H9 (cell line): ENCODE results near the gene TMEM52B. TPM values are rescaled to one million over a fixed set of nuclear protein-coding genes. Genes with fewer than 3 reads are reported as not detected.

ENCODE experiments used
- DNase-seq: peaks from one replicate; pipeline ENCODE4 v3.0.0-alpha.2; 2017
- H2AFZ ChIP-seq: one replicate; pipeline ENCODE4 v1.6.1; 2013; ENCODE audit warnings: mild to moderate bottlenecking, low read length, control low read depth, moderate library complexity
- H2AK5ac ChIP-seq: 2 replicates; pipeline ENCODE4 v1.6.1; 2013; ENCODE audit warnings: low read length, control low read depth, mixed read lengths; ENCODE audit not compliant: insufficient read length
- H2BK120ac ChIP-seq: one replicate; pipeline ENCODE4 v1.6.1; 2013; ENCODE audit warnings: low read depth, mild to moderate bottlenecking, low read length, control low read depth, inconsistent platforms; ENCODE audit not compliant: poor library complexity, severe bottlenecking
- H2BK12ac ChIP-seq: 2 replicates; pipeline ENCODE4 v1.6.1; 2013; ENCODE audit warnings: low read length, control low read depth, mixed read lengths, low read depth; ENCODE audit not compliant: insufficient read length
- H2BK15ac ChIP-seq: 2 replicates; pipeline ENCODE4 v1.6.1; 2013; ENCODE audit warnings: low read depth, low read length, control low read depth
- H2BK20ac ChIP-seq: one replicate; pipeline ENCODE4 v1.6.1; 2013; ENCODE audit warnings: low read depth, mild to moderate bottlenecking, low read length, control low read depth, inconsistent platforms; ENCODE audit not compliant: poor library complexity, severe bottlenecking
- H2BK5ac ChIP-seq: 2 replicates; pipeline ENCODE4 v1.6.1; 2013; ENCODE audit warnings: low read length, control low read depth, mixed read lengths; ENCODE audit not compliant: insufficient read length
- H3K14ac ChIP-seq: 2 replicates; pipeline ENCODE4 v1.6.1; 2013; ENCODE audit warnings: low read length, control low read depth; ENCODE audit not compliant: insufficient read depth
- H3K18ac ChIP-seq: 2 replicates; pipeline ENCODE4 v1.6.1; 2013; ENCODE audit warnings: low read depth, mild to moderate bottlenecking, mixed read lengths, low read length, control low read depth; ENCODE audit not compliant: insufficient read length
- H3K23ac ChIP-seq: 2 replicates; pipeline ENCODE4 v1.6.1; 2013; ENCODE audit warnings: low read length, control low read depth, mixed read lengths, low read depth; ENCODE audit not compliant: insufficient read length
- H3K23me2 ChIP-seq: 2 replicates; pipeline ENCODE4 v1.6.1; 2013; ENCODE audit warnings: low read depth, mild to moderate bottlenecking, mixed read lengths, low read length, control low read depth; ENCODE audit not compliant: insufficient read length, poor library complexity, severe bottlenecking
- H3K27ac ChIP-seq: 2 replicates; pipeline ENCODE4 v1.5.1; 2013; ENCODE audit warnings: low read length, control low read depth, mixed read lengths, low read depth; ENCODE audit not compliant: insufficient read length
- H3K27me3 ChIP-seq: 2 replicates; pipeline ENCODE4 v1.6.1; 2013; ENCODE audit warnings: low read length, control low read depth, inconsistent platforms; ENCODE audit not compliant: insufficient read depth
- H3K4ac ChIP-seq: 2 replicates; pipeline ENCODE4 v1.6.1; 2013; ENCODE audit warnings: low read depth, mild to moderate bottlenecking, control low read depth, inconsistent platforms, low read length, moderate library complexity
- H3K4me1 ChIP-seq: 2 replicates; pipeline ENCODE4 v1.6.1; 2013; ENCODE audit warnings: low read length, control low read depth, inconsistent platforms; ENCODE audit not compliant: insufficient read depth
- H3K4me2 ChIP-seq: 2 replicates; pipeline ENCODE4 v1.6.1; 2013; ENCODE audit warnings: low read length, control low read depth, mixed read lengths; ENCODE audit not compliant: insufficient read length, insufficient read depth
- H3K56ac ChIP-seq: 2 replicates; pipeline ENCODE4 v1.6.1; 2013; ENCODE audit warnings: low read depth, mild to moderate bottlenecking, mixed read lengths, low read length, control low read depth; ENCODE audit not compliant: insufficient read length
- H3K79me1 ChIP-seq: 2 replicates; pipeline ENCODE4 v1.6.1; 2013; ENCODE audit warnings: low read depth, mild to moderate bottlenecking, moderate library complexity, low read length, control low read depth, inconsistent platforms; ENCODE audit not compliant: insufficient read depth, poor library complexity, severe bottlenecking
- H3K79me2 ChIP-seq: 2 replicates; pipeline ENCODE4 v1.6.1; 2013; ENCODE audit warnings: low read length, control low read depth, inconsistent platforms; ENCODE audit not compliant: insufficient read depth
- H3K9ac ChIP-seq: 2 replicates; pipeline ENCODE4 v1.6.1; 2013; ENCODE audit warnings: low read length, control low read depth, mixed read lengths; ENCODE audit not compliant: insufficient read length; ENCODE audit errors: extremely low read depth
- H3K9me3 ChIP-seq: one replicate; pipeline ENCODE4 v1.6.1; 2013; ENCODE audit warnings: low read depth, low read length, inconsistent platforms; ENCODE audit not compliant: control insufficient read depth
- H3T11ph ChIP-seq: one replicate; pipeline ENCODE4 v1.6.1; 2013; ENCODE audit warnings: mild to moderate bottlenecking, low read length, control low read depth, inconsistent platforms
- H4K20me1 ChIP-seq: one replicate; pipeline ENCODE4 v1.6.1; 2013; ENCODE audit not compliant: control insufficient read depth, insufficient read length, insufficient read depth
- H4K5ac ChIP-seq: 2 replicates; pipeline ENCODE4 v1.6.1; 2013; ENCODE audit warnings: low read depth, mild to moderate bottlenecking, mixed read lengths, low read length, control low read depth; ENCODE audit not compliant: insufficient read length
- H4K8ac ChIP-seq: replicated peaks from 2 replicates; pipeline ENCODE4 v1.6.1; 2013; ENCODE audit warnings: low read length, control low read depth, mixed read lengths, low read depth; ENCODE audit not compliant: insufficient read length
- H4K91ac ChIP-seq: 2 replicates; pipeline ENCODE4 v1.6.1; 2013; ENCODE audit warnings: low read depth, mild to moderate bottlenecking, moderate library complexity, mixed read lengths, low read length, control low read depth; ENCODE audit not compliant: insufficient read length
- H3K27ac Mint-ChIP-seq, 3 experiments: 2 replicates in 2 of 3; 3 replicates in 1 of 3; pipeline ENCODE4 v1.8.0; 2020 to 2021; ENCODE audit warnings: mixed read lengths in 3 of 3, mild to moderate bottlenecking in 1 of 3, moderate library complexity in 1 of 3
- H3K27me3 Mint-ChIP-seq: 2 replicates; pipeline ENCODE4 v1.8.0; 2021; ENCODE audit warnings: low read depth, mild to moderate bottlenecking, moderate library complexity, mixed read lengths
- H3K36me3 Mint-ChIP-seq, 3 experiments: 2 replicates in 2 of 3; 3 replicates in 1 of 3; pipeline ENCODE4 v1.8.0; 2020 to 2021; ENCODE audit warnings: low read depth in 3 of 3, mixed read lengths in 3 of 3; ENCODE audit not compliant: insufficient read depth in 1 of 3
- H3K4me1 Mint-ChIP-seq, 2 experiments: 2 replicates each; pipeline ENCODE4 v1.8.0; 2020; ENCODE audit warnings: mixed read lengths in 2 of 2
- H3K4me3 Mint-ChIP-seq, 2 experiments: 2 replicates in 1 of 2; 3 replicates in 1 of 2; pipeline ENCODE4 v1.8.0; 2020 to 2021; ENCODE audit warnings: mild to moderate bottlenecking in 2 of 2, mixed read lengths in 2 of 2, moderate library complexity in 1 of 2
- H3K9me3 Mint-ChIP-seq, 2 experiments: 2 replicates in 1 of 2; 3 replicates in 1 of 2; pipeline ENCODE4 v1.8.0; 2020; ENCODE audit warnings: mild to moderate bottlenecking in 2 of 2, mixed read lengths in 2 of 2, moderate library complexity in 1 of 2
- CTCF ChIP-seq: fragments of 200-600 bp; sonication (generic); conservative IDR thresholded peaks from 3 replicates; pipeline ENCODE4 v1.8.0; 2021; ENCODE audit warnings: antibody characterized with exemption, mild to moderate bottlenecking
- WGBS: extraction: QIAGEN DNeasy Blood & Tissue Kit; methylation state at CpG from one replicate; pipeline ENCODE4 v1.1.7; 2013; ENCODE audit warnings: missing lambda C conversion rate, low lambda C conversion rate, mixed read lengths; ENCODE audit not compliant: insufficient read length; ENCODE audit errors: extremely low coverage; 5-methylcytosine and 5-hydroxymethylcytosine counted together
- total RNA-seq: library from RNA; stranded (reverse); gene quantifications from 2 replicates; pipeline ENCODE4 v1.2.1, GENCODE V29; 2021

Gene TMEM52B
- total RNA-seq, 1 experiment from 2014 or later = not detected

- Histone ChIP-seq H3K14ac (no peak overlapping the region), H2BK20ac (no peak overlapping the region), H3K56ac (no peak overlapping the region), H4K5ac (no peak overlapping the region), H3K4ac (no peak overlapping the region), H4K8ac (no peak overlapping the region), H3K23me2 (no peaks in the 10 kb centered on the region), H3K9me3 (no peaks in the 10 kb centered on the region), H2AFZ (no peak overlapping the region), H2BK120ac (no peak overlapping the region), H2BK15ac (no peak overlapping the region), H3T11ph (no peak overlapping the region), H2AK5ac (no peak overlapping the region), H3K18ac (no peak overlapping the region), H2BK5ac (no peak overlapping the region), H3K4me2 (no peak overlapping the region), H3K79me2 (no peaks in the 10 kb centered on the region), H3K79me1 (no peaks in the 10 kb centered on the region), H3K27ac (no peak overlapping the region), H3K27me3 (no peaks in the 10 kb centered on the region), H4K91ac (no peak overlapping the region), H3K23ac (no peak overlapping the region), H2BK12ac (no peak overlapping the region), H4K20me1 (no peaks in the 10 kb centered on the region), H3K9ac (no peak overlapping the region), H3K4me1 (no peaks in the 10 kb centered on the region)
- TF ChIP-seq CTCF = no peak
- peaks cover 5 to 7% of the 10 kb centered on the region in 2 experiments; a peak in 2 of 5 replicates for H3K9me3 Mint-ChIP-seq
- peaks cover 2 to 12% of the 10 kb centered on the region in 2 experiments; a peak in 2 of 4 replicates for H3K4me1 Mint-ChIP-seq
- H3K27me3 Mint-ChIP-seq = no peaks in the 10 kb centered on the region
- DNase-seq = no peak
- H3K4me3 Mint-ChIP-seq = no peak overlapping the region
- whole genome bisulfite sequencing = no CpG with 5 or more reads among the region's 10 CpGs
- H3K27ac Mint-ChIP-seq = no peak overlapping the region
- H3K36me3 Mint-ChIP-seq = no peaks in the 10 kb centered on the region
Observed at GRCh38 chr12:10196210-10196609, 17.4 kb downstream of the TMEM52B start.
